Mammary epithelial cell (primary cell): Measurements from ENCODE around the gene RAB7A.

Source experiments
- EZH2 ChIP-seq: IDR thresholded peaks from 2 replicates; pipeline ENCODE4 v1.6.1; 2012; ENCODE audit warnings: low read length, inconsistent platforms, borderline replicate concordance
- TF ChIP-seq, protein P1 (sequence below), 2 donors: IDR thresholded peaks in 1 of 2; conservative IDR thresholded peaks in 1 of 2; 2 replicates each; pipeline ENCODE4 v1.5.1; 2011 to 2012; ENCODE audit warnings: inconsistent platforms in 2 of 2, low read length in 2 of 2, mild to moderate bottlenecking in 2 of 2, control low read depth in 1 of 2, low read depth in 1 of 2; ENCODE audit not compliant: insufficient read depth in 1 of 2; ENCODE audit errors: extremely low read depth in 1 of 2

DNA sequence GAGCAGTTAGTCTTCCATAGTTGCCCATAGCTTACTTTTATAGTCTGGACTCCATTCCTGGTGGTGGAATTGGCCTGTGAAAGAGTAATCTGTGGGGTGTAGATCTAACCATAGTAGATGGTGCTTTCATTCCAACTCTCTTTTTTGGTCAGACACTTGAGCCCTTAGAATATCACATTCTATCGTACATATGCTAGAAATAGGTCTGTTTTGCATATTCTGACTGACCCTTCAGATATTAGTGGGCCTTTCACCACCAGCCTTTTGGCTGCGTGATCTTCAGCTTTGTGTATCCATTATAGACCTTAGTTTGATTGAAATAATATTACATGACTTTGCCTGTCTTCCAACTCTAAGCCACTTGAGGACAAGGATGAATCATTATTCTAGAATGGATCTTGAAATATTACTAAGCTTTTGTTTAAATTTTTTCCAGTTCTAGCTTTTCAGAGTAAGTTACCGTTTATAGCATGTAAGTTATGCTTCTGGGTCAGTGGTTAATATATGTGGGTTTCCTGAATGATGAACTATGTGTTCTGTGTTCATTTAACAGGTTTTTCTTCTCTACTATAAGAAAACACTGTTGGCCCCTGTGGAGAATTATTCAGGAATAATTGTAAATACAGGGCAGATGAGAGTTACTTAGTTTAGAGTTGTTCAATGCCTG is 8.7 kb downstream of the RAB7A start:
- TF ChIP-seq, protein P1, sequence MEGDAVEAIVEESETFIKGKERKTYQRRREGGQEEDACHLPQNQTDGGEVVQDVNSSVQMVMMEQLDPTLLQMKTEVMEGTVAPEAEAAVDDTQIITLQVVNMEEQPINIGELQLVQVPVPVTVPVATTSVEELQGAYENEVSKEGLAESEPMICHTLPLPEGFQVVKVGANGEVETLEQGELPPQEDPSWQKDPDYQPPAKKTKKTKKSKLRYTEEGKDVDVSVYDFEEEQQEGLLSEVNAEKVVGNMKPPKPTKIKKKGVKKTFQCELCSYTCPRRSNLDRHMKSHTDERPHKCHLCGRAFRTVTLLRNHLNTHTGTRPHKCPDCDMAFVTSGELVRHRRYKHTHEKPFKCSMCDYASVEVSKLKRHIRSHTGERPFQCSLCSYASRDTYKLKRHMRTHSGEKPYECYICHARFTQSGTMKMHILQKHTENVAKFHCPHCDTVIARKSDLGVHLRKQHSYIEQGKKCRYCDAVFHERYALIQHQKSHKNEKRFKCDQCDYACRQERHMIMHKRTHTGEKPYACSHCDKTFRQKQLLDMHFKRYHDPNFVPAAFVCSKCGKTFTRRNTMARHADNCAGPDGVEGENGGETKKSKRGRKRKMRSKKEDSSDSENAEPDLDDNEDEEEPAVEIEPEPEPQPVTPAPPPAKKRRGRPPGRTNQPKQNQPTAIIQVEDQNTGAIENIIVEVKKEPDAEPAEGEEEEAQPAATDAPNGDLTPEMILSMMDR (conservative IDR thresholded peaks at IDR 0.05 in 1 of 2, IDR thresholded peaks at IDR 0.05 in 1 of 2; ENCODE audit: extremely low read depth in 1 of 2, insufficient read depth in 1 of 2, low read depth in 1 of 2, low read length in 2 of 2), result no peak
- TF ChIP-seq EZH2, result no peak
